DOHH2 (cell line): ENCODE data around the gene CCR5AS.

Experiments
- EZH2phosphoT487 ChIP-seq: fragments of 200-600 bp; sonication (generic); IDR thresholded peaks from 2 replicates; pipeline ENCODE4 v1.6.1; 2017; ENCODE audit warnings: borderline replicate concordance, mild to moderate bottlenecking, antibody characterized with exemption, low read length, moderate library complexity, mixed read lengths
- TF ChIP-seq, protein P1 (sequence below): fragments of 200-600 bp; sonication (generic); IDR thresholded peaks from one replicate; pipeline ENCODE4 v1.5.1; 2014; ENCODE audit warnings: antibody characterized with exemption, mild to moderate bottlenecking, low read depth, low read length; ENCODE audit not compliant: poor library complexity, severe bottlenecking

DNA sequence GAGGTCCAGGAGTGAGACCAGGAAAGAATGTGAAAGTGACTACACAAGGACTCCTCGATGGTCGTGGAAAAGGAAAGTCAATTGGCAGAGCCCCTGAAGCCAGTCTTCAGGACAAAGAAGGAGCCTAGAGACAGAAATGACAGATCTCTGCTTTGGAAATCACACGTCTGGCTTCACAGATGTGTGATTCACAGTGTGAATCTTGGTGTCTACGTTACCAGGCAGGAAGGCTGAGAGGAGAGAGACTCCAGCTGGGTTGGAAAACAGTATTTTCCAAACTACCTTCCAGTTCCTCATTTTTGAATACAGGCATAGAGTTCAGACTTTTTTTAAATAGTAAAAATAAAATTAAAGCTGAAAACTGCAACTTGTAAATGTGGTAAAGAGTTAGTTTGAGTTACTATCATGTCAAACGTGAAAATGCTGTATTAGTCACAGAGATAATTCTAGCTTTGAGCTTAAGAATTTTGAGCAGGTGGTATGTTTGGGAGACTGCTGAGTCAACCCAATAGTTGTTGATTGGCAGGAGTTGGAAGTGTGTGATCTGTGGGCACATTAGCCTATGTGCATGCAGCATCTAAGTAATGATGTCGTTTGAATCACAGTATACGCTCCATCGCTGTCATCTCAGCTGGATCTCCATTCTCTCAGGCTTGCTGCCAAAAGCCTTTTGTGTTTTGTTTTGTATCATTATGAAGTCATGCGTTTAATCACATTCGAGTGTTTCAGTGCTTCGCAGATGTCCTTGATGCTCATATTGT lies 47.0 kb downstream of the CCR5AS start:
- TF ChIP-seq, protein P1, sequence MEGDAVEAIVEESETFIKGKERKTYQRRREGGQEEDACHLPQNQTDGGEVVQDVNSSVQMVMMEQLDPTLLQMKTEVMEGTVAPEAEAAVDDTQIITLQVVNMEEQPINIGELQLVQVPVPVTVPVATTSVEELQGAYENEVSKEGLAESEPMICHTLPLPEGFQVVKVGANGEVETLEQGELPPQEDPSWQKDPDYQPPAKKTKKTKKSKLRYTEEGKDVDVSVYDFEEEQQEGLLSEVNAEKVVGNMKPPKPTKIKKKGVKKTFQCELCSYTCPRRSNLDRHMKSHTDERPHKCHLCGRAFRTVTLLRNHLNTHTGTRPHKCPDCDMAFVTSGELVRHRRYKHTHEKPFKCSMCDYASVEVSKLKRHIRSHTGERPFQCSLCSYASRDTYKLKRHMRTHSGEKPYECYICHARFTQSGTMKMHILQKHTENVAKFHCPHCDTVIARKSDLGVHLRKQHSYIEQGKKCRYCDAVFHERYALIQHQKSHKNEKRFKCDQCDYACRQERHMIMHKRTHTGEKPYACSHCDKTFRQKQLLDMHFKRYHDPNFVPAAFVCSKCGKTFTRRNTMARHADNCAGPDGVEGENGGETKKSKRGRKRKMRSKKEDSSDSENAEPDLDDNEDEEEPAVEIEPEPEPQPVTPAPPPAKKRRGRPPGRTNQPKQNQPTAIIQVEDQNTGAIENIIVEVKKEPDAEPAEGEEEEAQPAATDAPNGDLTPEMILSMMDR: no peak
- TF ChIP-seq EZH2phosphoT487: no peak
